Measurements from ENCODE around the gene VPS37D.

The VPS37D gene

GRCh38 chr7:73681031-73681430 is 13.4 kb downstream of the VPS37D start:
- DNase-seq: no peak

GRCh38 chr7:73682745-73683055 is 15.1 kb downstream of the VPS37D start:
- no peak for DNase-seq

GRCh38 chr7:73683056-73683787 is 15.6 kb downstream of the VPS37D start, which contains the start of the genes BUD23 and DNAJC30:
BUD23 (plus strand) TSS chr7:73683597; CDS start chr7:73683626, 29 bp downstream.
DNAJC30 (minus strand) TSS chr7:73683453; CDS start chr7:73683423, 30 bp downstream.
- peak; percentile 92 for DNase-seq

- no peak for DNase-seq
These were observed 16.4 kb downstream of the VPS37D start for GRCh38 chr7:73683788-73684693.

GRCh38 chr7:73685311-73685710 is 17.7 kb downstream of the VPS37D start:
- no peak for DNase-seq

GRCh38 chr7:73688288-73688687 is 20.7 kb downstream of the VPS37D start:
- DNase-seq: no peak

GRCh38 chr7:73690646-73691045 is 23.0 kb downstream of the VPS37D start:
- no peak for DNase-seq

- no peak for DNase-seq
These were observed 28.7 kb downstream of the VPS37D start for GRCh38 chr7:73696372-73696771.

- DNase-seq: no peak
These were observed 30.8 kb downstream of the VPS37D start for GRCh38 chr7:73698410-73698809.

- DNase-seq: no peak
These were observed 31.9 kb downstream of the VPS37D start for GRCh38 chr7:73699370-73700068.

GRCh38 chr7:73700069-73700423 is 32.4 kb downstream of the VPS37D start:
- DNase-seq: no peak

GRCh38 chr7:73700581-73701134 is 33.0 kb downstream of the VPS37D start:
- no peak for DNase-seq

- no peak for DNase-seq
These were observed 33.8 kb downstream of the VPS37D start for GRCh38 chr7:73701357-73701995.

GRCh38 chr7:73702226-73702625 is 34.6 kb downstream of the VPS37D start:
- DNase-seq: no peak

- DNase-seq: no peak
These were observed 35.0 kb downstream of the VPS37D start for GRCh38 chr7:73702665-73703064.

- no peak for DNase-seq
These were observed 35.6 kb downstream of the VPS37D start for GRCh38 chr7:73703225-73703624.

- peak; percentile 24 for DNase-seq
These were observed 36.4 kb downstream of the VPS37D start for GRCh38 chr7:73703757-73704639.

GRCh38 chr7:73704640-73705550 is 37.3 kb downstream of the VPS37D start:
- no peak for DNase-seq

GRCh38 chr7:73705551-73705920 is 37.9 kb downstream of the VPS37D start:
- DNase-seq: no peak
